ENCODE data around the gene ETV6. TPM values are rescaled to one million over a fixed set of nuclear protein-coding genes. Genes with fewer than 3 reads are reported as not detected.
"Not testable (repeated sequence)": the region's sequence is repeated elsewhere in the genome, so short reads cannot be mapped to it uniquely, and the experiment has no call there.

ETV6 gene
- total RNA-seq, 1 donor from 2014 or later = 31.4 TPM

DNA sequence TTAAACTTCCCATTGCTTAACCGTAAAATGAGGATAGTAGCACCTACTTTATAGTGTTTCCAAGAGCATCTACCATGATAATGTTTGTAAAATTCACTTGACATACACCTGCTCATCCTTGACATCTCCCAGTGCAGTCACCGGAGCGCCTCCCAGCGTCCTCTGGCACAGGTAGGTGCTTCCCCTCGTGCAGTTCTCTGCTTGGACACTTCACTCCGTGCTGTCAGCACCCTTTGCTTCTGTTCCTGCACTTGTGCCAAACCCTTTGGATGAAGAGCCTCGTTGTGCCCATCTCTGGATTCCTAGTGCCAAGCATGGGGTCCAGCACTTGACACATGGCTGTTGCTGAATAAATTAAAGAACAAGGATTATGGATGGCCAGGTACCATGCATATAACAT is 28.3 kb downstream of the ETV6 start:
- H3K4me1 Mint-ChIP-seq = peaks cover 26% of the 10 kb centered on the region
- DNase-seq (ENCODE audit: low spot score in 2 of 2, unreplicated experiment in 2 of 2) = no peak
- no peaks in the 10 kb centered on the region for H3K27me3 Mint-ChIP-seq (ENCODE audit: low read depth)
- TF ChIP-seq, protein P1, sequence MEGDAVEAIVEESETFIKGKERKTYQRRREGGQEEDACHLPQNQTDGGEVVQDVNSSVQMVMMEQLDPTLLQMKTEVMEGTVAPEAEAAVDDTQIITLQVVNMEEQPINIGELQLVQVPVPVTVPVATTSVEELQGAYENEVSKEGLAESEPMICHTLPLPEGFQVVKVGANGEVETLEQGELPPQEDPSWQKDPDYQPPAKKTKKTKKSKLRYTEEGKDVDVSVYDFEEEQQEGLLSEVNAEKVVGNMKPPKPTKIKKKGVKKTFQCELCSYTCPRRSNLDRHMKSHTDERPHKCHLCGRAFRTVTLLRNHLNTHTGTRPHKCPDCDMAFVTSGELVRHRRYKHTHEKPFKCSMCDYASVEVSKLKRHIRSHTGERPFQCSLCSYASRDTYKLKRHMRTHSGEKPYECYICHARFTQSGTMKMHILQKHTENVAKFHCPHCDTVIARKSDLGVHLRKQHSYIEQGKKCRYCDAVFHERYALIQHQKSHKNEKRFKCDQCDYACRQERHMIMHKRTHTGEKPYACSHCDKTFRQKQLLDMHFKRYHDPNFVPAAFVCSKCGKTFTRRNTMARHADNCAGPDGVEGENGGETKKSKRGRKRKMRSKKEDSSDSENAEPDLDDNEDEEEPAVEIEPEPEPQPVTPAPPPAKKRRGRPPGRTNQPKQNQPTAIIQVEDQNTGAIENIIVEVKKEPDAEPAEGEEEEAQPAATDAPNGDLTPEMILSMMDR (IDR thresholded peaks at IDR 0.05; ENCODE audit: unreplicated experiment) = no peak
- peaks cover 2% of the 10 kb centered on the region for H3K36me3 Mint-ChIP-seq
- no peak overlapping the region for H3K4me3 Mint-ChIP-seq
- no peak overlapping the region for H3K27ac Mint-ChIP-seq
- H3K9me3 Mint-ChIP-seq = no peaks in the 10 kb centered on the region

DNA sequence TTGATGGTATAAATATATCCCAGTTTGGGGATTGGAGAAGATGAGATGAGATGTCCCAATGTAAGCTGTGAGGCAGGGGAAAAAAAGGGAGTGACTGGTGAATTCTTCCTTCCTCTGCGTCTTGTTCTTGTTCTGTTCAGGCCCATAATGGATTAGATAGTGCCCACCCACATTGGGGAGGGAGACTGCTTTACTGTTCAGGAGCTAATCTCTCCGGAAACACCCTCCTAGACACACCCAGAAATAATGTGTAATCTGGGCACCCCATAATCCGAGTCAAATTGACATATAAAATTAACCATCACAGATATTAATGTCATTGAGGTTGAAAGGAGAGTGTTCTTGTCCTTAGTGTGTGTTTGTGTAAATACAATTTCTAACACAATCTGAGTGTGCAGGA is 29.3 kb downstream of the ETV6 start:
- no peak overlapping the region for H3K27ac Mint-ChIP-seq
- H3K4me1 Mint-ChIP-seq = peaks cover 26% of the 10 kb centered on the region
- H3K4me3 Mint-ChIP-seq = no peak overlapping the region
- TF ChIP-seq, protein P1 (IDR thresholded peaks at IDR 0.05; ENCODE audit: unreplicated experiment) = no peak
- peaks cover 2% of the 10 kb centered on the region for H3K36me3 Mint-ChIP-seq
- no peaks in the 10 kb centered on the region for H3K27me3 Mint-ChIP-seq (ENCODE audit: low read depth)
- H3K9me3 Mint-ChIP-seq = no peaks in the 10 kb centered on the region
- DNase-seq (ENCODE audit: low spot score in 2 of 2, unreplicated experiment in 2 of 2) = no peak

DNA sequence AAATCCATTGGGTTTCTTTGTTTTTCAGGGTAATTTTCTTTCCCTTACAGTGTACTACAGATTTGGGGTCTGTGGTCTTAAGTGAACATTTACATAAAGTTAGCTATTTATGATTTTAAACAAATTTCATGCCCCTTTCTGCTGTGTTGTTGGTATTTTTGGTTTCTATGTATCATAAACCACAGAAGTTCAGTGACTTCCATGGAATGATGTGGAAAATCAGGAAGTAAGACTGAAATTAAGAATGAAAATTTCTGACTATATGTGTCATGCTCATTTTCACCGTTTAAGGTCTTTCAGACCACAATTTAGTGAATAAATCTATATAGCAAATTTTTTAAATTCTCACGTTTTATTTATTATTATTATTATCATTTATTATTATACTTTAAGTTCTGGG is 31.7 kb downstream of the ETV6 start:
- DNase-seq (ENCODE audit: low spot score in 2 of 2, unreplicated experiment in 2 of 2) = no peak

DNA sequence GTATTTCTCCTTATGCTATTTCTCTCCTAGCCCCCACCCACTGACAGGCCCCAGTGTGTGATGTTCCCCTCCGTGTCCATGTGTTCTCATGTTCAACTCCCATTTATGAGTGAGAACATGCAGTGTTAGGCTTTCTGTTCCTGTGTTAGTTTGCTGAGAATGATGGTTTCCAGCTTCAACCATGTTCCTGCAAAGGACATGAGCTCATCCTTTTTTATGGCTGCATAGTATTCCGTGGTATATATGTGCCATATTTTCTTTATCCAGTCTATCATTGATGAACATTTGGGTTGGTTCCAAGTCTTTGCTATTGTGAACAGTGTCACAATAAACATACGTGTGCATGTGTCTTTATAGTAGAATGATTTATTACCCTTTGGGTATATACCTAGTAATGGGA is 32.2 kb downstream of the ETV6 start:
- not testable (repeated sequence) for H3K9me3 Mint-ChIP-seq; DNase-seq (ENCODE audit: low spot score in 2 of 2, unreplicated experiment in 2 of 2); H3K27me3 Mint-ChIP-seq (ENCODE audit: low read depth); H3K4me3 Mint-ChIP-seq; H3K36me3 Mint-ChIP-seq; H3K27ac Mint-ChIP-seq
- peaks cover 20% of the 10 kb centered on the region for H3K4me1 Mint-ChIP-seq

More for the DNA sequence above, 31.7 kb downstream of the ETV6 start:
- no peak overlapping the region for H3K27ac Mint-ChIP-seq
- H3K27me3 Mint-ChIP-seq (ENCODE audit: low read depth) = no peaks in the 10 kb centered on the region
- peaks cover 2% of the 10 kb centered on the region for H3K36me3 Mint-ChIP-seq
- peaks cover 25% of the 10 kb centered on the region for H3K4me1 Mint-ChIP-seq
- TF ChIP-seq, protein P1 (IDR thresholded peaks at IDR 0.05; ENCODE audit: unreplicated experiment) = no peak
- no peak overlapping the region for H3K4me3 Mint-ChIP-seq
- H3K9me3 Mint-ChIP-seq = no peaks in the 10 kb centered on the region

DNA sequence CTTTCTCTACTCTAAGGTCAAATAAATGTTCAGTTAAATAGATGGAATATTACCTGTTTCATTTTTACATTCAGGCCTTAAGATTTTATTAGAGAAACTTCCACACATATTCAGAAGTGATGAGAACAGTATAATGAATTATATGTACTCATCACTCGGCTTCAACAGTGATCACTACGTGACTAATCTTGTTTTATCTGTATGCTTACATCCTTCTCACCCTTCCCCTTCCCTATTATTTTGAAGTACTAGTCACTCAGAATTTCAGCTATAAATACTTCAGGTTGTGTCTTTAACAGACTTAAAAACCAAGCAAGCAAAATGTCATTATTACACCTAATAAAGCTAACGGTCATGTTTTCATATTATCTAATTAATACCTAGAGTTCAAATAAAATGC is 34.9 kb downstream of the ETV6 start:
- Mint-ChIP-seq H3K9me3 (no peaks in the 10 kb centered on the region), H3K4me1 (peaks cover 22% of the 10 kb centered on the region), H3K27me3 (ENCODE audit: low read depth) (no peaks in the 10 kb centered on the region), H3K4me3 (no peak overlapping the region), H3K27ac (no peak overlapping the region), H3K36me3 (peaks cover 2% of the 10 kb centered on the region)
- TF ChIP-seq, protein P1 (IDR thresholded peaks at IDR 0.05; ENCODE audit: unreplicated experiment) = no peak
- no peak for DNase-seq (ENCODE audit: low spot score in 2 of 2, unreplicated experiment in 2 of 2)

DNA sequence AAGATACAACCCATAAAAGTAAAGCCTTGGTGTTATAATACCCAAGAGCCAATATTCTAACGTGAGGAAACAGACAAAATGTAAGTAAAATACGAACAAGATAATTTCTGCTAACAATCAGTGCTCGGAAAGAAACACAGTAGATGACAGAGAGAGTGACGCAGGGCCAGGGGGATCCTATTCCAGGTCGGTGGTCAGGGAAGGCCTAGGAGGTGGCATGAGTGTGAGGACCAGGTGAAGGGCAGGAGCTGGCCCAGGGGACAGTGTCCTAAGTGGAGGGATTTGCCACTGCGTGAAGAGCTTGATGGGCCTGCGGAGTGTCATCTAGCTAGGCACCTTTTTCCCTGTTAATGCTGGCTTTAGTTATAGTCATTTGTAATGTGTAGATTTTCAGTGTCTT is 35.3 kb downstream of the ETV6 start:
- no peaks in the 10 kb centered on the region for H3K36me3 Mint-ChIP-seq
- no peak overlapping the region for H3K27ac Mint-ChIP-seq
- H3K4me1 Mint-ChIP-seq = peaks cover 25% of the 10 kb centered on the region
- TF ChIP-seq, protein P1 (IDR thresholded peaks at IDR 0.05; ENCODE audit: unreplicated experiment) = no peak
- no peaks in the 10 kb centered on the region for H3K27me3 Mint-ChIP-seq (ENCODE audit: low read depth)
- H3K9me3 Mint-ChIP-seq = no peaks in the 10 kb centered on the region
- DNase-seq (ENCODE audit: low spot score in 2 of 2, unreplicated experiment in 2 of 2) = no peak
- H3K4me3 Mint-ChIP-seq = no peak overlapping the region
